Measurements from ENCODE around the gene RPN2.

The RPN2 gene

DNA sequence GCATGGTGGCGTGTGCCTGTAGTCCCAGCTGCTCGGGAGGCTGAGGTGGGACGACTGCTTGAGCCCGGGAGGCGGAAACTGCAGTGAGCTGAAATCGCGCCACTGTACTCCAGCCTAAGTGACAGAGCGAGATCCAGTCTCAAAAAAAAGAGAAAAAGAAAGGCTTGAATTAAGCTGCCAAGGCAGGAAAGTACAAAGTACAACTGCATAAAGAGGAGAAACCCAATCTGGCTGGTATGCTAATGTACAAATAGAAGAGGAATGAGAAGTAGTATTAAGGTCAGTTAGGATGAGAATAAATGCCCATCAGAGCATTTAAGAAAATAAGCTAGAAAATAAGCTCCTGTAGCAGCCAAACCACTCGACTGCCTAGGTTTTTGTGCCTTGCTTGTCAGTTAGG, 23.1 kb upstream of the RPN2 start:
- Histone ChIP-seq H3K4me3 (ENCODE audit: low read depth, low read length) (no peak overlapping the region), H2AFZ (ENCODE audit: low read length, unreplicated experiment) (no peak overlapping the region), H3K79me2 (ENCODE audit: control insufficient read depth, insufficient read depth, low read length, unreplicated experiment) (no peaks in the 10 kb centered on the region), H3K27me3 (ENCODE audit: insufficient read depth, low read length) (no peaks in the 10 kb centered on the region), H3K4me1 (ENCODE audit: control insufficient read depth, insufficient read depth, low read length, unreplicated experiment) (no peaks in the 10 kb centered on the region), H3K27ac (ENCODE audit: low read depth, low read length) (no peak overlapping the region), H3K36me3 (ENCODE audit: insufficient read depth, low read length) (no peaks in the 10 kb centered on the region)

DNA sequence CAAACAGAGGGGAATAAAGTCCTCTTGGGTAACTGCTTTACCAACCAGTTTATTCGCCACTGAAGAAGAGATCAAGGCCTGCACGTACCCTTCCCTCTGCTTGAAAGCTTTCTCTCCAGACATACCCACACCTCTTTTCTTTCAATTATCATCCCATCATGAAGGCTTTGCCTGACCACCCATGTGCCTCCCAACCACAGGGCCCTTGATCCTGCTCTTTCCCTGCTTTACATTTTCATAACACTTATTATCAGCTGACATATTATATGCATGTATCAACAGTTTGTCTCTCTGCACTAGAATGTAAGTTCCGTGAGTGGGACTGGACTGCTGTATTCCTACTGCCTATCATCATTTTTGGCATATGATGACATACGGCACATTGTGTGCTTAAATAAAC, 20.9 kb upstream of the RPN2 start:
- no peak overlapping the region for H3K27ac ChIP-seq (ENCODE audit: low read depth, low read length)
- no peaks in the 10 kb centered on the region for H3K4me1 ChIP-seq (ENCODE audit: control insufficient read depth, insufficient read depth, low read length, unreplicated experiment)
- no peaks in the 10 kb centered on the region for H3K36me3 ChIP-seq (ENCODE audit: insufficient read depth, low read length)
- no peak overlapping the region for H2AFZ ChIP-seq (ENCODE audit: low read length, unreplicated experiment)
- no peak overlapping the region for H3K4me3 ChIP-seq (ENCODE audit: low read depth, low read length)
- H3K79me2 ChIP-seq (ENCODE audit: control insufficient read depth, insufficient read depth, low read length, unreplicated experiment), result no peaks in the 10 kb centered on the region
- no peaks in the 10 kb centered on the region; the same call in 1 of the 2 replicates for H3K27me3 ChIP-seq (ENCODE audit: insufficient read depth, low read length)

DNA sequence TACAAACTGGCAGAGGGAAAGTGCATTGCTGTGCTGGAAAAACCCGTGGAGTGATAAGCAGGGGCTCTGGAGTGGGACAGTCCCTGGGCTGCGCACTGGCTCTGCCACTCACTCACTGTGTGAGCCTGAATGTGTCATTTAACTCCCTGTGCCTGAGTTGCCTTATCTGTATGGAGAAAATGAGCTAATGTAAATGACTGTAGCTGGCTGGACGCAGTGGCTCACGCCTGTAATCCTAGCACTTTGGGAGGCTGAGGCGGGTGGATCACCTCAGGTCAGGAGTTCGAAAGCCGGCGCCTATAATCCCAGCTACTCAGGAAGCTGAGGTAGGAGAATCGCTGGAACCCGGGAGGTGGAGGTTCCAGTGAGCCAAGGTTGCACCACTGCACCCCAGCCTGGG, 18.4 kb upstream of the RPN2 start:
- no peaks in the 10 kb centered on the region for H3K4me1 ChIP-seq (ENCODE audit: control insufficient read depth, insufficient read depth, low read length, unreplicated experiment)
- no peaks in the 10 kb centered on the region for H3K36me3 ChIP-seq (ENCODE audit: insufficient read depth, low read length)
- no peak overlapping the region for H3K4me3 ChIP-seq (ENCODE audit: low read depth, low read length)
- no peak overlapping the region for H2AFZ ChIP-seq (ENCODE audit: low read length, unreplicated experiment)
- peaks cover 10% of the 10 kb centered on the region for H3K27me3 ChIP-seq (ENCODE audit: insufficient read depth, low read length)
- no peak overlapping the region for H3K27ac ChIP-seq (ENCODE audit: low read depth, low read length)
- H3K79me2 ChIP-seq (ENCODE audit: control insufficient read depth, insufficient read depth, low read length, unreplicated experiment), result no peaks in the 10 kb centered on the region

DNA sequence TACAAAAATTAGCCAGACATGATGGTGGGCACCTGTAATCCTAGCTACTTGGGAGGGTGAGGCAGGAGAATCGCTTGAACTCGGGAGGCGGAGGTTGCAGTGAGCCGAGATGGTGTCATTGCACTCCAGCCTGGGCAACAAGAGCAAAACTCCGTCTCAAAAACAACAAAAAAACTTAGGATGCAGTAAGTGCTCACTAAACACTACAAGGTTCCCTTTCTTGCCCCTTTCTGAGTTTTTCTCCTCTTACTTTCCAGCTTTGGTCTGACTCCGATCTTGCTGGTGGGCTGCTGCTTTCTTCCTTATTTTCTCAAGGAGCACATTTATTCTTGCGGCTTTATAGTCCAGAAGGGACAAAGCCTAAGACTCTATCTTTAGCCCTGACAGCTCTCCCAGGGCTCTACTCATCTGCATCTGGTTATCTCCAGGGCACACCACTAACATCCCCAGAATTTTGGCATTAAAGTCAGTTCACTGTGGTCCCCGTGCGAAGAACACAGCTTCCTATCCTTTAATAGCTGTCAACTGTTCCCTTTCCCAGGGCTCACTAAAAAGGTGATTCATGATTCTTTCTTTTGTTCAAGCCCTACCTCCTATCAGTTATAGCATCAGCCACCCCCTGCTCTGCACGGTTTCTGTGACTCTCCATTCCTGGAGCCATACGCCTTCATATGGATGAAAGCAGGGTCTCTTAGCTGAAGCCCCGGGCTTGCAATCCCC, 17.1 kb upstream of the RPN2 start:
- Histone ChIP-seq H3K36me3 (ENCODE audit: insufficient read depth, low read length) (no peaks in the 10 kb centered on the region), H3K4me3 (ENCODE audit: low read depth, low read length) (no peak overlapping the region), H3K79me2 (ENCODE audit: control insufficient read depth, insufficient read depth, low read length, unreplicated experiment) (no peaks in the 10 kb centered on the region)

DNA sequence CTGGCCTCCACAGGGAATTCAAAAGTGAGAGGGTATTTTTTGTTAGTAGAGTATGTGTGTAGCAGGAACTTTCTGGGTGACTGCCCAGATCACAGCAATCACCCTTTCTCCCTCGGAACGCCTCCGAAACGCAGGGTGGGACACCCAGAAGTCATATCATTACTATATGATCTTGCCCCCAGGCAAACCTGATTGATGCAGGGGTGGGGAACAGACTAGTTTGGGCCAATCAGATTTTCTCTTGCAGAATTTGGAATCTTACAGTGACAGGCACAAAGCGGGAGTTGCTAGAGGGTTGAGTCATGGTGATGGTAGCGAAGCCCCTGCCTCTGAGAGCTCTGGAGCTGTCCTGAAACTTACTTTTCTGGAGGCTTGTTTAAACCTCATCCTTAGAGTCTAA, 16.5 kb upstream of the RPN2 start:
- peaks cover 10% of the 10 kb centered on the region for H3K27me3 ChIP-seq (ENCODE audit: insufficient read depth, low read length)
- no peak overlapping the region for H3K4me3 ChIP-seq (ENCODE audit: low read depth, low read length)
- H3K27ac ChIP-seq (ENCODE audit: low read depth, low read length), result no peak overlapping the region
- no peak overlapping the region for H2AFZ ChIP-seq (ENCODE audit: low read length, unreplicated experiment)
- H3K79me2 ChIP-seq (ENCODE audit: control insufficient read depth, insufficient read depth, low read length, unreplicated experiment), result no peaks in the 10 kb centered on the region
- H3K4me1 ChIP-seq (ENCODE audit: control insufficient read depth, insufficient read depth, low read length, unreplicated experiment), result no peaks in the 10 kb centered on the region
- H3K36me3 ChIP-seq (ENCODE audit: insufficient read depth, low read length), result no peaks in the 10 kb centered on the region

More for the DNA sequence above, 17.1 kb upstream of the RPN2 start:
- H3K27ac ChIP-seq (ENCODE audit: low read depth, low read length), result no peak overlapping the region
- H3K4me1 ChIP-seq (ENCODE audit: control insufficient read depth, insufficient read depth, low read length, unreplicated experiment), result no peaks in the 10 kb centered on the region
- H2AFZ ChIP-seq (ENCODE audit: low read length, unreplicated experiment), result no peak overlapping the region
- peaks cover 10% of the 10 kb centered on the region for H3K27me3 ChIP-seq (ENCODE audit: insufficient read depth, low read length)

DNA sequence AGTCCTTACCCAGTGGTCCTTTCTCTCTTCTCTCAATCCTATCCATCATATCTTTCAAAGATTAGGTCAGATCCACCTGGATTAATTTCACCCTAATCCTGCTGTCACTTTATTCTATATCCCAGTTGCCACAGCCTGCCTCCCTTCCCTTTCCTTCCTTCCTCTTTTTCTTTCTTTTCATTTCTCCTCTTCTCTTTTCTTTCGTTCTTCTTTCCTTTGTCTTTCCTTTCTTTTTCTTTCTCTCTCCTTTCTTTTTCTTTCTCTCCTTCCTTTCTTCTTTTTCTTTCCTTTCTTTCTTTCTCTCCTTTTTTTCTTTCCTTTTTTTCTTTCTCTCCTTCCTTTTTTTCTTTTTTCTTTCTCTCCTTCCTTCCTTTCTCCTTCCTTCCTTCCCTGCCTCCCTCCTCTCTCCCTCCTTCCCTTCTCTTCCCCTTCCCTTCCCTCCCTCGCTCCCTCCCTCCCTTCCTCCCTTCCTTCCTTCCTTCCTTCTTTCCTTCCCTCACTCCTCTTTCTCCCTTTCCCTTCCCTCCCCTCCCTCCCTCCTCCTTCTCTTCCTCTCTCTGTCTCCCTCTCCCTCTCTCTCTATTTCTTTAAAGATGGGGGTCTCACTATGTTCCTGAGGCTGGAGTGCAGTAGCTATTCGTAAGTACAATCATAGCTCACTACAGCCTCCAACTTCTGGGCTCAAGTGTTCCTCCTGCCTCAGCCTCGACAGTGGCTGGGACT, 15.1 kb upstream of the RPN2 start:
- Histone ChIP-seq H3K36me3 (ENCODE audit: insufficient read depth, low read length) (no peaks in the 10 kb centered on the region), H3K79me2 (ENCODE audit: control insufficient read depth, insufficient read depth, low read length, unreplicated experiment) (no peaks in the 10 kb centered on the region), H3K27me3 (ENCODE audit: insufficient read depth, low read length) (peaks cover 10% of the 10 kb centered on the region), H3K27ac (ENCODE audit: low read depth, low read length) (no peak overlapping the region), H3K4me1 (ENCODE audit: control insufficient read depth, insufficient read depth, low read length, unreplicated experiment) (no peaks in the 10 kb centered on the region), H3K4me3 (ENCODE audit: low read depth, low read length) (no peak overlapping the region), H2AFZ (ENCODE audit: low read length, unreplicated experiment) (no peak overlapping the region)

DNA sequence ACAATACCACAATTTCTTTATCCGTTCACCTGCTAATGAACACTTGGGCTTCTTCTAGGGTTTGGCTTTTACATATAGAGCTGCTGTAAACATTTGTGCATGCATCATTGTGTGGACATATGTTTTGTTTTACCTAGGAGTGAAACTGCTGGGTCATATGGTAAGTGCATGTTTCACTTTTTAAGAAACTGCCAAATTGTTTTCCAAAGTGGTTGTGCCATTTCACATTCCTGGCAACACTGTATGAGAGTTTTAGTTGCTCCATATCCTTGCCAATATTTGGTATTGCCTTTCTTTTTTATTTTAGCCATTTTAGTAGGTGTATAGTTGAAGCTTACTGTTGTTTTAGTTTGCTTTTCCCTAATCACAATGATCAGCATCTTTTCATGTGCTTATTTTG, 14.1 kb upstream of the RPN2 start:
- Histone ChIP-seq H3K4me1 (ENCODE audit: control insufficient read depth, insufficient read depth, low read length, unreplicated experiment) (no peaks in the 10 kb centered on the region), H3K27ac (ENCODE audit: low read depth, low read length) (no peak overlapping the region), H3K36me3 (ENCODE audit: insufficient read depth, low read length) (no peaks in the 10 kb centered on the region), H2AFZ (ENCODE audit: low read length, unreplicated experiment) (no peak overlapping the region), H3K27me3 (ENCODE audit: insufficient read depth, low read length) (peaks cover 10% of the 10 kb centered on the region), H3K79me2 (ENCODE audit: control insufficient read depth, insufficient read depth, low read length, unreplicated experiment) (no peaks in the 10 kb centered on the region), H3K4me3 (ENCODE audit: low read depth, low read length) (no peak overlapping the region)

DNA sequence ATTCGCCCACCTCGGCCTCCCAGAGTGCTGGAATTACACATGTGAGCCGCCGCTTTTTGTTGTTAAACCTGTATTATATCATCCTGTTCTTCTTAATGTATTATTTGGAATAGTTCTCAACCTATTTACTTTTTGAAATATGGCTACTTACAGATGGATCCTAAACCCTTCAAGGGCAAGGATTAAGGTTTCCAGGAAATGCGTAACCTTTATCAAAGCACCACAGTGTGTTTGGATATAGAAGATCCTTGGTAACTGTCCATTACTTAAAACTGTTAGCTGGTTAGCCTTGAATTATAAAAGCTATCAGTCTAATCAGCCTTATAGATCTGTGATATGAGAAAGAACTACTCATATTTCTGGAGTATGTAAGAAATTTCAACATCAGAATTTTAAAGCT, 12.3 kb upstream of the RPN2 start:
- H3K4me1 ChIP-seq (ENCODE audit: control insufficient read depth, insufficient read depth, low read length, unreplicated experiment), result no peaks in the 10 kb centered on the region
- H3K36me3 ChIP-seq (ENCODE audit: insufficient read depth, low read length), result no peaks in the 10 kb centered on the region
- no peak overlapping the region for H3K4me3 ChIP-seq (ENCODE audit: low read depth, low read length)
- no peak overlapping the region for H2AFZ ChIP-seq (ENCODE audit: low read length, unreplicated experiment)
- H3K27me3 ChIP-seq (ENCODE audit: insufficient read depth, low read length), result peaks cover 10% of the 10 kb centered on the region
- no peaks in the 10 kb centered on the region for H3K79me2 ChIP-seq (ENCODE audit: control insufficient read depth, insufficient read depth, low read length, unreplicated experiment)
- H3K27ac ChIP-seq (ENCODE audit: low read depth, low read length), result no peak overlapping the region

DNA sequence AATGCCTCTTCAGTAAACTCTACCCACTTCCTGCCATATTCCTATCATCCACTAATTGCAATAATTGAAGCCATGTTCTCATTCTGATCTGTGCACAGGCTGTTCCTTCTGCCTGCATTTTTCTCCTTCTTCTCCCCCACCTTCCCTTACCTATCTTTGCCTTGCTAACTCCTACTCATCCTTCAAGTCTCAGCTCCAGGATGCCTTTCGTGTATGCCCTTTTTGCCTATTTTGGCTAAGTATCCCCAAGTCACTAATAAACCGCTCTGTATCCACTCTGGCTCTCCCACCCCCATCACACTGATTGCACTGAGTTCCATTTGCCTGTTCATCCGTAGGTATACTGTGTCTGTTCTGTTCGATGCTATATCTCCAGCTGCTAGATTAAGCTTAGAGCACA, 6.3 kb upstream of the RPN2 start:
- no peak overlapping the region for H2AFZ ChIP-seq (ENCODE audit: low read length, unreplicated experiment)
- H3K4me1 ChIP-seq (ENCODE audit: control insufficient read depth, insufficient read depth, low read length, unreplicated experiment), result no peaks in the 10 kb centered on the region
- H3K27ac ChIP-seq (ENCODE audit: low read depth, low read length), result no peak overlapping the region
- H3K4me3 ChIP-seq (ENCODE audit: low read depth, low read length), result no peak overlapping the region
- peaks cover 3% of the 10 kb centered on the region for H3K79me2 ChIP-seq (ENCODE audit: control insufficient read depth, insufficient read depth, low read length, unreplicated experiment)
- H3K27me3 ChIP-seq (ENCODE audit: insufficient read depth, low read length), result no peaks in the 10 kb centered on the region
- no peaks in the 10 kb centered on the region for H3K36me3 ChIP-seq (ENCODE audit: insufficient read depth, low read length)

DNA sequence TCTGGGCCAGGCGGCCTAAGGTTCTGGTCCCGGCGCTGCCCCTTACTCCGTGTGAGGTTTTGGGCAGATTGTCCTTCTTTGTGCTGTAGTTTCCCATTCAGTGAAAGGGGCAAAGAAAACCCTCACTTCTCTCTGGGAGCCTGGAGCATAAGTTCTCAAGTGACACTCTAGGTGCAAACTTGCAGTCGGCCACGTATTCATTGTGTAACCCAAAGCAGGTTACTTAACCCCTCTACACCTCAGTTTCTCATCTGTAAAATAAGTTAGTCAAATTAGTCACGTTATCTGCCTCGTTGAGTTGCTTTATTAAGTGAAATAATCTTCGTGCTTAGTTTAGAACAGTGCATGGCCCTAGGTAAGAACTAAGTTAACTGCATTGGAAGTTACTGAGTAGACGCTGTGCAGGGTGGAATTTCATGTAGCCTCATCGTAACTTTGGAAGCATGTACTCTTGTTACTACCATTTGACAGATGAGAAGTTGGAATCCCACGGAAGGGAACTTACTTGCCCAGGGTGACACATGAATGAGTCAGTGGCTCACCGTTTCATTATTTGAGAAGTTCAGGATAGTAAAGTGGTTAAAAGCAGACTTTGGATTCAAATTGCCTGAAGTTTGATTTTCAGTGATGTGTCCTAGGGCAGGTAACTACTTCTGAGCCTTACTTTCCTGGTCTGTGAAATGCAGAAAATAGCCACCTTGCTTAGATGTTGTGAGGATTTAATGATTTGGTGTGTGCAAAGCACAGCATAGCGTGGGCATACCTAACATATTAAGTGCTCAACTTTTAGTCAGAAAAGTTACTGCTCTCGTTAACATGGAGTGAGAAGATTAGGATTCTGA, 774 bp downstream of the RPN2 start:
- Histone ChIP-seq H3K4me3 (ENCODE audit: low read depth, low read length) (peak overlapping the region; percentile 92), H3K36me3 (ENCODE audit: insufficient read depth, low read length) (no peaks in the 10 kb centered on the region), H3K27me3 (ENCODE audit: insufficient read depth, low read length) (no peaks in the 10 kb centered on the region), H3K27ac (ENCODE audit: low read depth, low read length) (peak overlapping the region; percentile 76), H3K4me1 (ENCODE audit: control insufficient read depth, insufficient read depth, low read length, unreplicated experiment) (peaks cover 8% of the 10 kb centered on the region), H3K79me2 (ENCODE audit: control insufficient read depth, insufficient read depth, low read length, unreplicated experiment) (peaks cover 59% of the 10 kb centered on the region), H2AFZ (ENCODE audit: low read length, unreplicated experiment) (no peak overlapping the region)
